Subcutaneous adipose tissue (tissue), 4 donors: ENCODE measurements around the gene MTUS2. TPM values are rescaled to one million over a fixed set of nuclear protein-coding genes. Genes with fewer than 3 reads are reported as not detected.

ENCODE experiments used
- CTCF ChIP-seq: fragments of 450-650 bp; IDR thresholded peaks from one replicate; pipeline ENCODE4 v1.5.1; 2016; ENCODE audit warnings: low read depth, mild to moderate bottlenecking, control low read depth, antibody characterized with exemption, moderate library complexity
- total RNA-seq, 4 donors: library from RNA; depleted of rRNA; stranded (reverse); fragments of >200 nt; gene quantifications; one replicate each; pipeline ENCODE4 v1.1.0, GENCODE V29; 2016

The MTUS2 gene
- total RNA-seq, 4 donors from 2014 or later: not detected

GRCh38 chr13:29369060-29369743 lies 549.1 kb downstream of the MTUS2 start:
- TF ChIP-seq CTCF: no peak

GRCh38 chr13:29379281-29379680 lies 559.1 kb downstream of the MTUS2 start:
- TF ChIP-seq CTCF: no peak

GRCh38 chr13:29379865-29380264 lies 559.7 kb downstream of the MTUS2 start:
- TF ChIP-seq CTCF: no peak

- TF ChIP-seq CTCF: no peak
Measured at GRCh38 chr13:29382021-29382420, 561.9 kb downstream of the MTUS2 start.

GRCh38 chr13:29383476-29383875 lies 563.3 kb downstream of the MTUS2 start:
- no peak for TF ChIP-seq CTCF

- TF ChIP-seq CTCF: no peak
Measured at GRCh38 chr13:29384466-29384865, 564.3 kb downstream of the MTUS2 start.

- TF ChIP-seq CTCF: no peak
Measured at GRCh38 chr13:29384871-29385270, 564.7 kb downstream of the MTUS2 start.
